Inferior parietal cortex (tissue), 1 donor: ENCODE results near the gene ZNF414.

Source experiments
- DNase-seq: peaks from one replicate; pipeline ENCODE4 v3.0.0-alpha.2; 2016; ENCODE audit errors: extremely low spot score

Gene ZNF414

GRCh38 chr19:8463365-8463764, 50.6 kb downstream of the ZNF414 start:
- no peak for DNase-seq

GRCh38 chr19:8462571-8462970, 51.4 kb downstream of the ZNF414 start:
- no peak for DNase-seq

GRCh38 chr19:8461891-8462290, 52.1 kb downstream of the ZNF414 start:
- no peak for DNase-seq

- no peak for DNase-seq
Measured at GRCh38 chr19:8461376-8461775, 52.6 kb downstream of the ZNF414 start.

GRCh38 chr19:8460516-8461298, 53.3 kb downstream of the ZNF414 start:
- DNase-seq, result no peak
